Lung (tissue), 12 donors: Measurements from ENCODE around the gene ETV2. TPM values are rescaled to one million over a fixed set of nuclear protein-coding genes. Genes with fewer than 3 reads are reported as not detected.
"Not testable (repeated sequence)": the region's sequence is repeated elsewhere in the genome, so short reads cannot be mapped to it uniquely, and the experiment has no call there.

Source experiments
- ATAC-seq: fragments of 200-7000 bp; cut with Tn5 transposase; one replicate; pipeline ENCODE4 v1.9.1; 2020; ENCODE audit warnings: moderate number of reproducible peaks; ENCODE audit not compliant: insufficient read depth, low FRiP score
- DNase-seq, 3 donors: peaks; one replicate each; pipeline ENCODE4 v3.0.0-alpha.2; 2013 to 2017
- H3K27ac ChIP-seq, 2 donors: one replicate each; pipeline ENCODE4 v1.5.1; 2013; ENCODE audit warnings: mild to moderate bottlenecking in 2 of 2, moderate library complexity in 2 of 2, control low read depth in 1 of 2, inconsistent platforms in 1 of 2, low read depth in 1 of 2, low read length in 1 of 2
- H3K27me3 ChIP-seq, 3 donors: one replicate each; pipeline ENCODE4 v1.5.1; 2013; ENCODE audit warnings: low read length in 2 of 3; ENCODE audit not compliant: control insufficient read depth in 3 of 3, insufficient read depth in 3 of 3
- H3K36me3 ChIP-seq, 4 donors: one replicate each; pipeline ENCODE4 v1.5.1; 2013; ENCODE audit warnings: low read length in 4 of 4, mild to moderate bottlenecking in 1 of 4, moderate library complexity in 1 of 4; ENCODE audit not compliant: control insufficient read depth in 4 of 4, insufficient read depth in 4 of 4
- H3K4me1 ChIP-seq, 5 donors: one replicate each; pipeline ENCODE4 v1.5.1; 2013; ENCODE audit warnings: low read length in 5 of 5, mild to moderate bottlenecking in 2 of 5, moderate library complexity in 1 of 5; ENCODE audit not compliant: control insufficient read depth in 5 of 5, insufficient read depth in 5 of 5
- H3K4me3 ChIP-seq: one replicate; pipeline ENCODE4 v1.5.1; 2013; ENCODE audit warnings: mild to moderate bottlenecking, control low read depth, moderate library complexity
- H3K9ac ChIP-seq, 2 donors: one replicate each; pipeline ENCODE4 v1.5.1; 2013; ENCODE audit warnings: low read length in 2 of 2, control low read depth in 1 of 2; ENCODE audit not compliant: insufficient read depth in 1 of 2
- H3K9me3 ChIP-seq, 4 donors: one replicate each; pipeline ENCODE4 v1.5.1; 2013; ENCODE audit warnings: low read length in 3 of 4, mild to moderate bottlenecking in 1 of 4, moderate library complexity in 1 of 4; ENCODE audit not compliant: control insufficient read depth in 4 of 4, insufficient read depth in 3 of 4
- WGBS, 2 donors: extraction: QIAGEN DNeasy Blood & Tissue Kit; methylation state at CpG; one replicate each; pipeline ENCODE4 v1.1.7; 2013; 5-methylcytosine and 5-hydroxymethylcytosine counted together
- polyA plus RNA-seq, 2 donors: library from polyadenylated mRNA; stranded (reverse); fragments of 200-250 nt; gene quantifications; one replicate each; pipeline ENCODE4 v1.2.1, GENCODE V29; 2013
- total RNA-seq, 2 donors: library from RNA; depleted of rRNA in 1 of 2; stranded (reverse); fragments of >200 nt in 1 of 2; gene quantifications; one replicate each; pipeline ENCODE4 v1.2.1, GENCODE V29; 2014 to 2021
- TF ChIP-seq, protein P1 (sequence below): IDR thresholded peaks from 2 replicates; pipeline ENCODE4 v1.5.1; 2012; ENCODE audit warnings: mild to moderate bottlenecking; ENCODE audit errors: control extremely low read depth, extremely low read depth
- donor health status: control.
- donor health status: control.
- donor health status: Bipolar disorder and iron deficiency.
- donor health status: healthy.
- donor health status: DM: yes; HTN: yes; CAD: no.

Gene ETV2
- total and polyA plus RNA-seq, 4 donors, result 0.31 to 2.5 (median 1.1) TPM

DNA sequence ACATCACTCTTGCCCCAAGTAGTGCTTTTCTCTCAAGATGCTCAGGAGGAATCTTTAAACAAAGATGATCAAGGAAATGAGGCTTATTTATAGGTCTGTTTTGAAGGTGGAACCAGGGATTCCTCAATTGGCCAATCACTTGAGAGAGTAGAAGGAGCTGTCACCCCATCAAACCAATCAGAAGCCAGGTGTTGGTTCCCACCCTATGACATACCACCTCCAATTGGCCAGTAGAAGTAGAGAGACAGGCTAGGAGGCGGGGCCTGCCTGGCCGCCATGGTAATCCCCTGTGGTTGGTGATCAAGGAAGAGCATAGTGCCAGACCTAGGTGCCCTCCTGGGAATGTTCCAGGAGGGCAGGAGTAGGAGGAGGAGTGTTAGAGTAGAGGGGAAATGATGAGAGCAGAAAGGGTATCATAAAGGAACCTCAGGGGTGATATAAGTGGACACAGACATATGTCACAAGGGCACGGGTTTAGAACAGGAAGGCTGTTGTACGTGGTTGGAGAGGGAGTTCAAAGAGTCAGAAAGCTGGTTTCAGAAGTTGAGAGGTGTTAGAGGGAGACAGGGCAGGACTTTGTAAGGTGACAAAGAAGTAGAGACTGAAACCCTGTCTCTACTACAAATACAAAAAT lies 45.1 kb upstream of the ETV2 start:
- no peaks in the 10 kb centered on the region for H3K9me3 ChIP-seq
- no peak for ATAC-seq
- peaks cover 0 to 3% (median 0%) of the 10 kb centered on the region in 3 donors for H3K27me3 ChIP-seq
- WGBS, 2 donors, result 58 to 66% methylated on average over 4 of the region's 4 CpGs
- no peak overlapping the region for H3K27ac ChIP-seq
- TF ChIP-seq, protein P1, sequence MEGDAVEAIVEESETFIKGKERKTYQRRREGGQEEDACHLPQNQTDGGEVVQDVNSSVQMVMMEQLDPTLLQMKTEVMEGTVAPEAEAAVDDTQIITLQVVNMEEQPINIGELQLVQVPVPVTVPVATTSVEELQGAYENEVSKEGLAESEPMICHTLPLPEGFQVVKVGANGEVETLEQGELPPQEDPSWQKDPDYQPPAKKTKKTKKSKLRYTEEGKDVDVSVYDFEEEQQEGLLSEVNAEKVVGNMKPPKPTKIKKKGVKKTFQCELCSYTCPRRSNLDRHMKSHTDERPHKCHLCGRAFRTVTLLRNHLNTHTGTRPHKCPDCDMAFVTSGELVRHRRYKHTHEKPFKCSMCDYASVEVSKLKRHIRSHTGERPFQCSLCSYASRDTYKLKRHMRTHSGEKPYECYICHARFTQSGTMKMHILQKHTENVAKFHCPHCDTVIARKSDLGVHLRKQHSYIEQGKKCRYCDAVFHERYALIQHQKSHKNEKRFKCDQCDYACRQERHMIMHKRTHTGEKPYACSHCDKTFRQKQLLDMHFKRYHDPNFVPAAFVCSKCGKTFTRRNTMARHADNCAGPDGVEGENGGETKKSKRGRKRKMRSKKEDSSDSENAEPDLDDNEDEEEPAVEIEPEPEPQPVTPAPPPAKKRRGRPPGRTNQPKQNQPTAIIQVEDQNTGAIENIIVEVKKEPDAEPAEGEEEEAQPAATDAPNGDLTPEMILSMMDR, result no peak
- H3K4me3 ChIP-seq, result no peak overlapping the region
- DNase-seq, result no peak
- H3K36me3 ChIP-seq, result no peaks in the 10 kb centered on the region
- no peaks in the 10 kb centered on the region for H3K4me1 ChIP-seq
- H3K9ac ChIP-seq, result no peak overlapping the region

DNA sequence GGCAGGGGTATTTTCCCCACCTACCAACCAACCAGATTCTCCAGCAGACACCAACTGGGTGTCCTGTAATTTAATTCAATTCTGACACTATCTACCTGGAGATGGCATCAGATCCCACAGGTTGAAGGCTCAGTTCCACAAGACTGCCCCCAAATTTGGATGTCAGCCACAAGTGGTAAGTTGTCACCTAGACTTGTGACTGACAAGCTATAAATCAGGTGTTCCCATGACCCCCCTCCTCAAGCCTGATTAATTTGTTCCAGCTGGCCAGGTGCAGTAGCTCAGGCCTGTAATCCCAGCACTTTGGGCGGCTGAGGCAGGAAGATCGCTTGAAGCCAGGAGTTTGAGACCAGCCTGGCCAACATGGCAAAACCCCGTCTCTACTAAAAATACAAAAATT lies 39.6 kb upstream of the ETV2 start:
- Histone ChIP-seq H3K4me1 (no peaks in the 10 kb centered on the region), H3K27me3 (peaks cover 0 to 2% (median 0%) of the 10 kb centered on the region in 3 donors), H3K36me3 (no peaks in the 10 kb centered on the region), H3K9me3 (peaks cover 0 to under 1% (median 0%) of the 10 kb centered on the region in 4 donors), H3K27ac (no peak overlapping the region), H3K9ac (no peak overlapping the region), H3K4me3 (no peak overlapping the region)
- WGBS, 2 donors, result 91 to 94% methylated on average over 3 of the region's 3 CpGs
- ATAC-seq, result no peak
- TF ChIP-seq, protein P1, result no peak
- DNase-seq, result no peak

DNA sequence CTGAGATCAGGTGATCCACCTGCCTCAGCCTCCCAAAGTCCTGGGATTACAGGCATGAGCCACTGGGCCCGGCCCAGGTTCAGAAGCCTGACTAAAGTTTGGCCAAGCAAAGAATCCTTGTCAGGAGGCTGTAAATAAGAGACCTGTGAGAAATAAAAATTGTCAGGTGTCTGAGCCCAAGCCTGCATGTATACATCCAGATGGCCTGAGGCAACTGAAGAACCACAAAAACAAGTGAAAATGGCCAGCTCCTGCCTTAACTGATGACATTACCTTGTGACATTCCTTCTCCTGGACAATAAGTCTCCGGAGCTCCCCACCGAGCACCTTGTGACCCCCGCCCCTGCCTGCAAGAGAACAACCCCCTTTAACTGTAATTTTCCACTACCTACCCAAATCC lies 37.1 kb upstream of the ETV2 start:
- not testable (repeated sequence) for ATAC-seq, H3K4me1 ChIP-seq, H3K27ac ChIP-seq, DNase-seq, H3K9ac ChIP-seq, H3K4me3 ChIP-seq, H3K36me3 ChIP-seq, H3K9me3 ChIP-seq, H3K27me3 ChIP-seq
- 86 to 92% methylated on average over 4 of the region's 4 CpGs for WGBS, 2 donors

DNA sequence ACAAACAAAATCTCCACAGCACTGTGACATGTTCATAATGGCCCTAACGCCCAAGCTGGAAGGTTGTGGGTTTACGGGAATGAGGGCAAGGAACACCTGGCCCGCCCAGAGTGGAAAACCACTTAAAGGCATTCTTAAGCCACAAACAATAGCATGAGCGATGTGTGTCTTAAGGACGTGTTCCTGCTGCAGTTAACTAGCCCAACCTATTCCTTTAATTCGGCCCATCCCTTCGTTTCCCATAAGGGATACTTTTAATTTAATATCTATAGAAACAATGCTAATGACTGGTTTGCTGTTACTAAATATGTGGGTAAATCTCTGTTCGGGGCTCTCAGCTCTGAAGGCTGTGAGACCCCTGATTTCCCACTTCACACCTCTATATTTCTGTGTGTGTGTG lies 34.4 kb upstream of the ETV2 start:
- not testable (repeated sequence) for H3K27me3 ChIP-seq, H3K9me3 ChIP-seq, H3K36me3 ChIP-seq, H3K27ac ChIP-seq, H3K4me1 ChIP-seq, ATAC-seq, H3K9ac ChIP-seq, H3K4me3 ChIP-seq, DNase-seq
- 86 to 93% methylated on average over 8 of the region's 8 CpGs for WGBS, 2 donors
